Liver (tissue), 3 donors: ENCODE data around the gene PRPSAP2.

Experiments used
- EGR1 ChIP-seq, 2 donors: IDR thresholded peaks; 2 replicates each; pipeline ENCODE4 v1.6.1; 2016 to 2018; ENCODE audit warnings: antibody characterized with exemption in 2 of 2, low read depth in 2 of 2
- GABPA ChIP-seq, 2 donors: IDR thresholded peaks in 1 of 2; conservative IDR thresholded peaks in 1 of 2; 2 replicates each; pipeline ENCODE4 v1.6.1; 2016; ENCODE audit warnings: antibody characterized with exemption in 2 of 2, mild to moderate bottlenecking in 1 of 2, moderate library complexity in 1 of 2
- RAD21 ChIP-seq, 2 donors: IDR thresholded peaks; 2 replicates each; pipeline ENCODE4 v1.6.1; 2016; ENCODE audit warnings: antibody characterized with exemption in 2 of 2, mild to moderate bottlenecking in 2 of 2
- RXRA ChIP-seq, 2 donors: IDR thresholded peaks; 2 replicates each; pipeline ENCODE4 v1.6.1; 2017 to 2018; ENCODE audit warnings: antibody characterized with exemption in 2 of 2, mild to moderate bottlenecking in 1 of 2
- SP1 ChIP-seq: IDR thresholded peaks from 2 replicates; pipeline ENCODE4 v1.6.1; 2018; ENCODE audit warnings: antibody characterized with exemption, mild to moderate bottlenecking
- TAF1 ChIP-seq: conservative IDR thresholded peaks from 2 replicates; pipeline ENCODE4 v1.6.1; 2016; ENCODE audit warnings: antibody characterized with exemption, mild to moderate bottlenecking
- TF ChIP-seq, protein P1 (sequence below): fragments of 150-350 bp; IDR thresholded peaks from 2 replicates; pipeline ENCODE4 v1.5.1; 2017; ENCODE audit warnings: improper control_type of control experiment, low read depth, low read length; ENCODE audit not compliant: missing input control
- TF ChIP-seq, protein P2 (sequence below): IDR thresholded peaks from 2 replicates; pipeline ENCODE4 v1.6.1; 2016; ENCODE audit warnings: antibody characterized with exemption
- TF ChIP-seq, protein P3 (sequence below): IDR thresholded peaks from 2 replicates; pipeline ENCODE4 v1.6.1; 2016; ENCODE audit warnings: antibody characterized with exemption, mild to moderate bottlenecking
- TF ChIP-seq, protein P4 (sequence below): IDR thresholded peaks from 2 replicates; pipeline ENCODE4 v1.6.1; 2016; ENCODE audit warnings: antibody characterized with exemption
- donor health status: healthy.
- donor health status: healthy.

DNA sequence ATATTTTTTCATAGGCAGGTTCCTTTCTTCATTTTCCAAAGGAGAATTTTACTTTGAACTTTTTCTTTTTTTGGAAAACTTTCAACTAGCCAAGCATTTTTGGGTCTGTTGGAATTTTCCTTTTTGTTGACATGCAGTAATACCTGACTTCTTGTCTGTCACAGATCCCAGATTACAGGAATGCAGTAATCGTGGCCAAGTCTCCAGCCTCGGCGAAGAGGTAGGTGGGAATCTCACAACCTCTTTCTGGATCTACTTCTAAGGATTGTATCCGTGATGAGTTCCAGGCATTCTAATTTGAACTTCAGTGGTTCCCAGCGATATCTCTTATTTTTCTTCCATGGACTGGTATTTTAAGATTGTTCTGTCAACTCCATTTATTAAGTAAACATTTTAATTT, 31.7 kb downstream of the PRPSAP2 start:
- TF ChIP-seq, protein P1, sequence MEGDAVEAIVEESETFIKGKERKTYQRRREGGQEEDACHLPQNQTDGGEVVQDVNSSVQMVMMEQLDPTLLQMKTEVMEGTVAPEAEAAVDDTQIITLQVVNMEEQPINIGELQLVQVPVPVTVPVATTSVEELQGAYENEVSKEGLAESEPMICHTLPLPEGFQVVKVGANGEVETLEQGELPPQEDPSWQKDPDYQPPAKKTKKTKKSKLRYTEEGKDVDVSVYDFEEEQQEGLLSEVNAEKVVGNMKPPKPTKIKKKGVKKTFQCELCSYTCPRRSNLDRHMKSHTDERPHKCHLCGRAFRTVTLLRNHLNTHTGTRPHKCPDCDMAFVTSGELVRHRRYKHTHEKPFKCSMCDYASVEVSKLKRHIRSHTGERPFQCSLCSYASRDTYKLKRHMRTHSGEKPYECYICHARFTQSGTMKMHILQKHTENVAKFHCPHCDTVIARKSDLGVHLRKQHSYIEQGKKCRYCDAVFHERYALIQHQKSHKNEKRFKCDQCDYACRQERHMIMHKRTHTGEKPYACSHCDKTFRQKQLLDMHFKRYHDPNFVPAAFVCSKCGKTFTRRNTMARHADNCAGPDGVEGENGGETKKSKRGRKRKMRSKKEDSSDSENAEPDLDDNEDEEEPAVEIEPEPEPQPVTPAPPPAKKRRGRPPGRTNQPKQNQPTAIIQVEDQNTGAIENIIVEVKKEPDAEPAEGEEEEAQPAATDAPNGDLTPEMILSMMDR, result no peak
- TF ChIP-seq GABPA (IDR thresholded peaks at IDR 0.05 in 1 of 2, conservative IDR thresholded peaks at IDR 0.05 in 1 of 2) (no peak), SP1 (no peak), EGR1 (IDR thresholded peaks at IDR 0.05; ENCODE audit: low read depth in 2 of 2) (no peak), RXRA (IDR thresholded peaks at IDR 0.05) (no peak), RAD21 (IDR thresholded peaks at IDR 0.05) (no peak), TAF1 (no peak)
- TF ChIP-seq, protein P2, sequence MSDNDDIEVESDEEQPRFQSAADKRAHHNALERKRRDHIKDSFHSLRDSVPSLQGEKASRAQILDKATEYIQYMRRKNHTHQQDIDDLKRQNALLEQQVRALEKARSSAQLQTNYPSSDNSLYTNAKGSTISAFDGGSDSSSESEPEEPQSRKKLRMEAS, result no peak
- TF ChIP-seq, protein P3, sequence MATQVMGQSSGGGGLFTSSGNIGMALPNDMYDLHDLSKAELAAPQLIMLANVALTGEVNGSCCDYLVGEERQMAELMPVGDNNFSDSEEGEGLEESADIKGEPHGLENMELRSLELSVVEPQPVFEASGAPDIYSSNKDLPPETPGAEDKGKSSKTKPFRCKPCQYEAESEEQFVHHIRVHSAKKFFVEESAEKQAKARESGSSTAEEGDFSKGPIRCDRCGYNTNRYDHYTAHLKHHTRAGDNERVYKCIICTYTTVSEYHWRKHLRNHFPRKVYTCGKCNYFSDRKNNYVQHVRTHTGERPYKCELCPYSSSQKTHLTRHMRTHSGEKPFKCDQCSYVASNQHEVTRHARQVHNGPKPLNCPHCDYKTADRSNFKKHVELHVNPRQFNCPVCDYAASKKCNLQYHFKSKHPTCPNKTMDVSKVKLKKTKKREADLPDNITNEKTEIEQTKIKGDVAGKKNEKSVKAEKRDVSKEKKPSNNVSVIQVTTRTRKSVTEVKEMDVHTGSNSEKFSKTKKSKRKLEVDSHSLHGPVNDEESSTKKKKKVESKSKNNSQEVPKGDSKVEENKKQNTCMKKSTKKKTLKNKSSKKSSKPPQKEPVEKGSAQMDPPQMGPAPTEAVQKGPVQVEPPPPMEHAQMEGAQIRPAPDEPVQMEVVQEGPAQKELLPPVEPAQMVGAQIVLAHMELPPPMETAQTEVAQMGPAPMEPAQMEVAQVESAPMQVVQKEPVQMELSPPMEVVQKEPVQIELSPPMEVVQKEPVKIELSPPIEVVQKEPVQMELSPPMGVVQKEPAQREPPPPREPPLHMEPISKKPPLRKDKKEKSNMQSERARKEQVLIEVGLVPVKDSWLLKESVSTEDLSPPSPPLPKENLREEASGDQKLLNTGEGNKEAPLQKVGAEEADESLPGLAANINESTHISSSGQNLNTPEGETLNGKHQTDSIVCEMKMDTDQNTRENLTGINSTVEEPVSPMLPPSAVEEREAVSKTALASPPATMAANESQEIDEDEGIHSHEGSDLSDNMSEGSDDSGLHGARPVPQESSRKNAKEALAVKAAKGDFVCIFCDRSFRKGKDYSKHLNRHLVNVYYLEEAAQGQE, result no peak
- TF ChIP-seq, protein P4, sequence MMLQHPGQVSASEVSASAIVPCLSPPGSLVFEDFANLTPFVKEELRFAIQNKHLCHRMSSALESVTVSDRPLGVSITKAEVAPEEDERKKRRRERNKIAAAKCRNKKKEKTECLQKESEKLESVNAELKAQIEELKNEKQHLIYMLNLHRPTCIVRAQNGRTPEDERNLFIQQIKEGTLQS, result no peak
